Measurements from ENCODE around the gene F7.

F7 gene

DNA sequence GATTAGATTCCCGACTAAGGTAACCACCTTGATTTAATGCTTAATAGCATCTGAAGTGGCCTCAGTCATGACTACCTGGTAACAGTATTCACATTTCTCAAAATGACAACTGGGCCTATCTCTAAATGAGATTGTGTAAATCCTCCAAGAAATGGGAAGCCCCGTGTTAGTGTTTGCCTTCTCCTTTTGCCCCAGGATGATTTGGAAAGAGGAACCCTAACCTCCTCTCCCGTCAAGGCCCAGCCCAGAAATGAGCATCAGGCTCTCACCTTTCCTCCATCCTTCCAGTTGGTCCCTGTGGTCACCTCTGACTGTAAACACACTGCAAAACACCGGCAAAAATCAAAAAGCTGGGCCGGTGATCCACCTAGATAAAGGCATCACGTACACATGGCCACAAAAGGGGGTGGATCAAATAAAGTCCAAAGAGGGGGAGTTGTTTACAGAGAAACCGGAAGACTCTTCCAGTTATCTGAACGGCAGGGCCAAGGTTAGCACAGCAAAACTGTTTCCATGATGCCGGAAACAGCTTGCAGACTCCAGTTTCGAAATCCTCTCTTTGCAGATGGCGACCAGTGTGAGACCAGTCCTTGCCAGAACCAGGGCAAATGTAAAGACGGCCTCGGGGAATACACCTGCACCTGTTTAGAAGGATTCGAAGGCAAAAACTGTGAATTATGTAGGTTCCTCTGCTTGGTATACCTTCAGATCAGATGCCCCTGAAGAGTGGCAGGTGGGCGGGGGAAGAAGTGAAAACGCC is 33.4 kb downstream of the F7 start:
- DNase-seq (ENCODE audit: low read depth), result no peak

DNA sequence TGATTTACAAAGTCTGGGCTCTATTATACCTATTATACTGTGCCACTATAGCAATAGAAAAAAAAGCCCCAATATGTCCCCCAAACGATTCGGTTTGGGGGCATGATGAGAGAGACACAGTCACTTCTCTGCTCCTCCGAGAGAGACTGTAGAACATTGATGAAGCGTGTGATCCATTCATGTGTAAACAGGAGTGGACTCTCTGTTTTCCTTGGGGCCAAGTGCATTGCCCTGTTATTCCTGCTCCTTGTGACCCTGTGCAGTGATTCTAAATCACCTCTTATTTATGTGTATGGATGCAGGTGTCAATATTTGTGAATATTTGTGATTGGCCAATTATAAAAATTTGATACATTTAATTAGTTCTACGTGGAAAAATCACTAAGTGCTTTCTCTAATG is 34.0 kb downstream of the F7 start:
- no peak for DNase-seq (ENCODE audit: low read depth)

DNA sequence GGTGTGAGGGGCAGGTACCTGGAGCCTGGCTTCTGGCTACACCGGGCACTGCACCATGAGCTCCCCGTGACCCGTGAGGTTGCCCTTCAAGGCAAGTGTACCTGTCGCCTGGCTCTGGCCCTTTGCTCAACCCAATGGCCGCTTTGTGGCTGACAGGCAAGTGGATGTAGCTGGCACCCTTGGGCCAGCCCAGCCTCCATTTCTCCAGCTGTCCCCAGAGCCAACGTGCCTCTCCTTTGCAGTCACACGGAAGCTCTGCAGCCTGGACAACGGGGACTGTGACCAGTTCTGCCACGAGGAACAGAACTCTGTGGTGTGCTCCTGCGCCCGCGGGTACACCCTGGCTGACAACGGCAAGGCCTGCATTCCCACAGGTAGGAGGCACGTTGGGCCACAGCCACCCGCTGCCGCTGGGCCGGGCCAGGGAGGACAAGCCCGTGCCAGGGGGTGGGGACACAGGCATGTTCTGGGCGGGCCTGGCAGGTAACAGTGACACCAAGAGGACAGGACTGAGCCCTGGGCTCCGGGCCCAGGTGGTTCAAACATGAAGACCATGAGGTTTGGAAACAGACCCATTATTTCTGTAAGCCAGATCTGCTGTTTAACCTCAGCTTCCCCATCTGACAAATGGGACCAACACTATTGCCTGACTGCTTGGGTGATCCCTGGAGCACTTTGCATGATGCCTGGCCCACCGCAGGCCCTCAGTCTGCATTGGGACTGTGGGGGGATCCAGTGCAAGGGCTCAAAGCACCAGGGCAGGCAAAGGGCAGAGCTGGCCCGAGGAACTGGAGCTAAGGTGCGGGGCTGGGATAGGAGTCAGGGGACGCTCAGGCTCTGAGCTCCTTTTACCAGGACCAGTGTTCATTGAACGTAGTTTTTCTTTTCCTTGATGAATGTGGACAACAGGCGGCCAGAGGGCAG is 35.3 kb downstream of the F7 start:
- DNase-seq (ENCODE audit: low read depth), result no peak

GRCh38 chr13:113141601-113141970 is 36.0 kb downstream of the F7 start:
- DNase-seq (ENCODE audit: low read depth), result no peak

GRCh38 chr13:113142876-113143275 is 37.3 kb downstream of the F7 start:
- DNase-seq (ENCODE audit: low read depth), result no peak

DNA sequence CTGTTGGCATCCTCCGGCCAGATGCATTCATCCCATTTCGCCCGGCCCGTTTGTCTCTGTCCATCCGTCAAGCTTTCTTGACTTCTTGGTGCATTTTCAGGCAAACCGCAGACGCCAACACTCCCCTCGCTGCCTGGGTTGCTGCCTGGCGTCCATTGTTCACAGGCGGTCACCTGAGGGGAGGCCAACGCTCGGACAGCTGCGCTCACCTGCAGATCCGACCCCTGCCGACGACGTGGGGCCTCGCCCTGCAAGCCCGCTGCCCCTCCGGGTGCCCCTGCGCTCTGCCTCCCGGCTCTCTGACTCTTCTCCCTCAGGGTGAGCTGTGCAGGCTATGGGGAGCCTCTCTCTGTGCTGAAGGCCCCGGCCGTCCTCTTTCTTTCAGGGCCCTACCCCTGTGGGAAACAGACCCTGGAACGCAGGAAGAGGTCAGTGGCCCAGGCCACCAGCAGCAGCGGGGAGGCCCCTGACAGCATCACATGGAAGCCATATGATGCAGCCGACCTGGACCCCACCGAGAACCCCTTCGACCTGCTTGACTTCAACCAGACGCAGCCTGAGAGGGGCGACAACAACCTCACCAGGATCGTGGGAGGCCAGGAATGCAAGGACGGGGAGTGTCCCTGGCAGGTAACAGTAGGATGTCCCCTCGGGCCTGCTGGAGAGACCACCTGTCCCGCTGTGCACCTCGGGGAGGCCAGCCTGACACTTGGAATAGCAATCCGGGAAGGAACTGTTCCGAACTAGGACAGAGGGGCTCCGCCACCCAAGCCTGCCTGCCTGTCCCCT is 38.1 kb downstream of the F7 start:
- DNase-seq (ENCODE audit: low read depth), result no peak

DNA sequence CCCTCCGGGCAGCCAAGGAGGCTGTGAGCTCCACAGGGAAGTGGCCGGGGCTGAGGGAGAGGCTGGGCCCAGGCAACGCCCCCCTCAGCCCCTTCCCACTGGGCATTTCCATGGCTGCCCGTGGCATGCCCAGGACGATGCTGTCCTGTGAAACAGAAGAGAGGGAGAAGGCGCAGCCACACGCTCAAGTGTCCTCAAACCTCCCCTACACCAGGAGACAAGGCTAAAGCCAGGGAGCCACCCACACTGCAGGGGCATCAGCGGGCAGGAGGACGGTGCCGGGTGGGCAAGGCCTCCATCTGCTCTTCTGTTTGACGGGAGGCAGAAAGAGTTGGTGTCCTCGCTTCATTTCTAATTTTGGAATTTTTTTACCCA is 38.7 kb downstream of the F7 start:
- DNase-seq (ENCODE audit: low read depth), result no peak

GRCh38 chr13:113145496-113145895 is 39.9 kb downstream of the F7 start:
- no peak for DNase-seq (ENCODE audit: low read depth)

- DNase-seq (ENCODE audit: low read depth), result no peak
These were observed 40.5 kb downstream of the F7 start for GRCh38 chr13:113145911-113146598.

GRCh38 chr13:113146750-113147149 is 41.2 kb downstream of the F7 start:
- no peak for DNase-seq (ENCODE audit: low read depth)

GRCh38 chr13:113147206-113147605 is 41.6 kb downstream of the F7 start:
- no peak for DNase-seq (ENCODE audit: low read depth)

DNA sequence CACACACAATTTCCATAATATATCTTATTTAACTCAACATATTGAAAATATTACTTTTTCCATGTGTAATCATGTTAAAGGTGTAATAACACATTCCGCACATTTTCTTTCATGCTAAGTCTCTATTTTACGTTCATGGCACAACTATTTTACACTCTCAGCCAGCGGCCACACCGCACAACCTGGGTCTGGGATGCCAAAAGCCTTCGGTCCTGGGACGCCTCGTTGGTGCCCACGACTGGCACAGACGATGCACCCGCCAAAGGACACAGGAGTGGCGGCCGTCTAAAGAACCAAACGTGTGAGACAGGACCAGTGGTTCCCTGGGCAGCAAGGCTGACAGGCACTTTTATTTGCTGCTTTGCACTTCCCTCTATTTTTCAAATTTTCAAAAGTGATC is 42.8 kb downstream of the F7 start:
- no peak for DNase-seq (ENCODE audit: low read depth)

GRCh38 chr13:113148940-113149503 is 43.4 kb downstream of the F7 start:
- DNase-seq (ENCODE audit: low read depth), result no peak

DNA sequence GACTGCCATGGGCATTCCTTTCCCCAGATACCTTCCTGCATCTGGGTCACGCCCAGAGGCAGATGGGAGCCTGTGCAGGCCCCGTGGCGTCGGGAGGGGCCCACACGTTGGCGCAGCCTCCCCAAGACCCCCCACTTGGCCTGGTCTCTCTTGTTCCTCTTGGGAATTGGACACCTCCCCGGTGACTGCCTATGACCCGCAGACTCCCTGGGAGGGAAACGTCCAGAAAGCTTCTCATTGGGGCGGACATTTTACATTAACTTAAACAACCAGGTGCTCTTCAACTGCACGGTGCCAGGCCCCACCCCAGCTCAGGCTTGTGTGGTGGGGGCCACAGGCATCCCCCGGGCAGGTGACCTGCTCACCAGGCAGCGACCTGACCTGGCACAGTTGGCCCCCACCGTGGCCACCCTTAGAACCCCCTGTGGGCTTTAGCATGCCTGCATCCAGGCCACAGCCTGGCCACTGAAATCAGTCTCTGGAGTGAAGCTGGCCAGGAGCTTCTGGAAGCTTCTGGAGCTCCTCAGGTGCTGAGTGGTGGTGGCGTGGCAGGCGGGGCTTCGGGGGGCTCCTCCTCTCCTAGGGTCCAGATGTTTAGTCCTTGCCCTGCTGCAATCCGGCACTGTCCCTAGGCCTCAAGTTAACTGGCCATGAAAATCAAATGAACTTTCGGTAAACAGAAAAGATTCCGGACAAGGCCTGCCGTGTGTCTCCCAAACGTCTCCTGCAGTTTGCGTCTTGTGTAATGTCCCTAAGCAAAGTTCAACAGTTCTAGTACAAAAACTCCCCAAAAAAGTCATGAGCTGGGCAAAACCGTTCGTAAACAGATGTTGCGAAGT is 44.3 kb downstream of the F7 start:
- no peak for DNase-seq (ENCODE audit: low read depth)

- no peak for DNase-seq (ENCODE audit: low read depth)
These were observed 45.2 kb downstream of the F7 start for GRCh38 chr13:113150550-113151365.

- no peak for DNase-seq (ENCODE audit: low read depth)
These were observed 46.4 kb downstream of the F7 start for GRCh38 chr13:113151745-113152690.

- DNase-seq (ENCODE audit: low read depth), result no peak
These were observed 47.0 kb downstream of the F7 start for GRCh38 chr13:113152691-113152983.

GRCh38 chr13:113152984-113153809 is 47.6 kb downstream of the F7 start:
- DNase-seq (ENCODE audit: low read depth), result no peak

Measured in activated T-helper 1 cell treated with Interleukin-2 at 50 U/mL for 16 hours (primary cell).